Calu3 (cell line): Measurements from ENCODE around the gene LCAT. TPM values are rescaled to one million over a fixed set of nuclear protein-coding genes. Genes with fewer than 3 reads are reported as not detected.

Experiments used
- BruUV-seq: library from RNA; stranded (reverse); fragments of 400-500 nt; replicated peaks from 2 replicates; lab custom pipeline; 2021; lab: Mats Ljungman, UMichigan
- CTCF ChIA-PET: fragments of 300-600 bp; sonication (Branson Sonifier 250); formaldehyde crosslinking; loops from one replicate; lab custom pipeline; 2022; ENCODE audit warnings: antibody characterized with exemption; lab: Charles Lee
- DNase-seq: peaks from one replicate; pipeline ENCODE4 v3.0.0; 2022
- H3K27ac Mint-ChIP-seq: one replicate; pipeline ENCODE4 v1.8.0; 2022; ENCODE audit warnings: mixed read lengths; ENCODE audit not compliant: unreplicated experiment
- H3K27me3 Mint-ChIP-seq: one replicate; pipeline ENCODE4 v1.8.0; 2022; ENCODE audit warnings: mixed read lengths; ENCODE audit not compliant: unreplicated experiment
- H3K36me3 Mint-ChIP-seq: one replicate; pipeline ENCODE4 v1.8.0; 2022; ENCODE audit warnings: mild to moderate bottlenecking, moderate library complexity, mixed read lengths; ENCODE audit not compliant: insufficient read depth, unreplicated experiment
- H3K4me1 Mint-ChIP-seq: one replicate; pipeline ENCODE4 v1.8.0; 2022; ENCODE audit warnings: mild to moderate bottlenecking, low read depth, mixed read lengths; ENCODE audit not compliant: unreplicated experiment
- H3K4me3 Mint-ChIP-seq: one replicate; pipeline ENCODE4 v1.8.0; 2022; ENCODE audit warnings: mild to moderate bottlenecking, low read depth, moderate library complexity, mixed read lengths; ENCODE audit not compliant: unreplicated experiment
- H3K9me3 Mint-ChIP-seq: one replicate; pipeline ENCODE4 v1.8.0; 2022; ENCODE audit warnings: low read depth, mixed read lengths; ENCODE audit not compliant: unreplicated experiment
- intact Hi-C: fragments of 100-400 bp; cut with micrococcal nuclease; formaldehyde crosslinking; loops from one replicate; pipeline ENCODE4 v1.10.0; 2022; ENCODE audit not compliant: unreplicated experiment
- total RNA-seq: library from RNA; stranded (reverse); gene quantifications from 2 replicates; pipeline ENCODE4 v1.2.3, GENCODE V29; 2022
- TF ChIP-seq, protein P1 (sequence below): fragments of 200-600 bp; IDR thresholded peaks from one replicate; pipeline ENCODE4 v1.8.0; 2022; ENCODE audit warnings: antibody characterized with exemption; ENCODE audit not compliant: unreplicated experiment

Gene LCAT
- total RNA-seq, 1 experiment from 2014 or later = 14.7 TPM

- DNase-seq = no peak
- peaks cover 10% of the 10 kb centered on the region for H3K4me1 Mint-ChIP-seq
- no peaks in the 10 kb centered on the region for H3K27me3 Mint-ChIP-seq
- CTCF ChIA-PET = no interaction called here
- intact Hi-C loops = no loop called here
- H3K36me3 Mint-ChIP-seq = peaks cover 24% of the 10 kb centered on the region
- TF ChIP-seq, protein P1, sequence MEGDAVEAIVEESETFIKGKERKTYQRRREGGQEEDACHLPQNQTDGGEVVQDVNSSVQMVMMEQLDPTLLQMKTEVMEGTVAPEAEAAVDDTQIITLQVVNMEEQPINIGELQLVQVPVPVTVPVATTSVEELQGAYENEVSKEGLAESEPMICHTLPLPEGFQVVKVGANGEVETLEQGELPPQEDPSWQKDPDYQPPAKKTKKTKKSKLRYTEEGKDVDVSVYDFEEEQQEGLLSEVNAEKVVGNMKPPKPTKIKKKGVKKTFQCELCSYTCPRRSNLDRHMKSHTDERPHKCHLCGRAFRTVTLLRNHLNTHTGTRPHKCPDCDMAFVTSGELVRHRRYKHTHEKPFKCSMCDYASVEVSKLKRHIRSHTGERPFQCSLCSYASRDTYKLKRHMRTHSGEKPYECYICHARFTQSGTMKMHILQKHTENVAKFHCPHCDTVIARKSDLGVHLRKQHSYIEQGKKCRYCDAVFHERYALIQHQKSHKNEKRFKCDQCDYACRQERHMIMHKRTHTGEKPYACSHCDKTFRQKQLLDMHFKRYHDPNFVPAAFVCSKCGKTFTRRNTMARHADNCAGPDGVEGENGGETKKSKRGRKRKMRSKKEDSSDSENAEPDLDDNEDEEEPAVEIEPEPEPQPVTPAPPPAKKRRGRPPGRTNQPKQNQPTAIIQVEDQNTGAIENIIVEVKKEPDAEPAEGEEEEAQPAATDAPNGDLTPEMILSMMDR = no peak
- H3K9me3 Mint-ChIP-seq = no peaks in the 10 kb centered on the region
- no TSS peak for BruUV-seq
- H3K27ac Mint-ChIP-seq = no peak overlapping the region
- no peak overlapping the region for H3K4me3 Mint-ChIP-seq
These were observed 19.4 kb upstream of the LCAT start for GRCh38 chr16:67963292-67963661.

DNA sequence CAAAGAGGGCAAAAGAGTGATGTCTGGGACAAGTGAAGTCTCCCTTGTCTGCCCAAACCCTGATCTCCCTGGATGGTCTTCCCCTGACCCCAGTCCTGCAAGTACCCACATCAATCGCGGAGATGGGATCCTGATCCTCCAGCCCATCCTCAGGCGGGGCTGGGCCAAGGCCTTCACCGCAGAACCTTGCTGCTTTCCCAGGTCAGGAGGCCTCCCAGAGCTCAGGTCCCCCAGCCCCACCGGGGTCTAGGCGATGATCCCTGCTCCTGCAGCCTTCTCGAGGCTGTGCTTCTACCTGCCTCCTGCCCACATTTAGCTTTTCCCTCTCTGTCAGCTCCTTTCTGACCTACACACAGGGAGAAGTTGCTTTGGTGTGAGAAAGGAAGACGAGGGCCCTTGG, 18.2 kb upstream of the LCAT start:
- H3K4me3 Mint-ChIP-seq = no peak overlapping the region
- no peaks in the 10 kb centered on the region for H3K27me3 Mint-ChIP-seq
- peaks cover 13% of the 10 kb centered on the region for H3K36me3 Mint-ChIP-seq
- no peak for DNase-seq
- TF ChIP-seq, protein P1 = no peak
- no peaks in the 10 kb centered on the region for H3K9me3 Mint-ChIP-seq
- no TSS peak for BruUV-seq
- intact Hi-C loops = no loop called here
- CTCF ChIA-PET = no interaction called here
- no peak overlapping the region for H3K27ac Mint-ChIP-seq
- peaks cover 4% of the 10 kb centered on the region for H3K4me1 Mint-ChIP-seq

DNA sequence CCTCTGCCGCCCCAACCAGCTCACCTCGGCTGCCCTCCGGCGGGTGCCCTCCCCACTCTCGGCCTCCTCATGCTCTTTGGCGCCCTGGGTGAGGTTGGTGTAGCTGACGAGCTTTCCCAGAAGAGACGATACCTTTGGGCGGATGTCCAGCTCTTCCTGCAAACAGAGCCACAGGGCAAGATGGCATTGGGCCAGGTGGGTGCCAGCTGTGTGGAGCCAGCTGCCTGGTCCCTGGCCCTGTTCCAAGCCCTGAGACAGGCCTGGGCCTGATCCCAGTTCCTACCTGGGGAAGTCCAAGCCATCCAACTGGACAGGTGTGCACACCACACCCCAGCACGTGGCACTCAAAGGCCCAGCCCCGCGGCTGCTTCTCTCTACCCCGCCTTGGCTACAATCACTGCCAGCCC, 17.6 kb upstream of the LCAT start:
- no peaks in the 10 kb centered on the region for H3K4me1 Mint-ChIP-seq
- BruUV-seq = no TSS peak
- H3K9me3 Mint-ChIP-seq = no peaks in the 10 kb centered on the region
- intact Hi-C loops = no loop called here
- H3K4me3 Mint-ChIP-seq = no peak overlapping the region
- TF ChIP-seq, protein P1 = no peak
- H3K36me3 Mint-ChIP-seq = peaks cover 9% of the 10 kb centered on the region
- no peaks in the 10 kb centered on the region for H3K27me3 Mint-ChIP-seq
- H3K27ac Mint-ChIP-seq = no peak overlapping the region
- CTCF ChIA-PET = interaction anchor here (0.5 to 1.1 kb wide), 2 partner anchors 79 to 90 kb away, joined by 3 to 5 read pairs; no protein-coding TSS in a partner anchor
- peak; percentile 45 for DNase-seq

DNA sequence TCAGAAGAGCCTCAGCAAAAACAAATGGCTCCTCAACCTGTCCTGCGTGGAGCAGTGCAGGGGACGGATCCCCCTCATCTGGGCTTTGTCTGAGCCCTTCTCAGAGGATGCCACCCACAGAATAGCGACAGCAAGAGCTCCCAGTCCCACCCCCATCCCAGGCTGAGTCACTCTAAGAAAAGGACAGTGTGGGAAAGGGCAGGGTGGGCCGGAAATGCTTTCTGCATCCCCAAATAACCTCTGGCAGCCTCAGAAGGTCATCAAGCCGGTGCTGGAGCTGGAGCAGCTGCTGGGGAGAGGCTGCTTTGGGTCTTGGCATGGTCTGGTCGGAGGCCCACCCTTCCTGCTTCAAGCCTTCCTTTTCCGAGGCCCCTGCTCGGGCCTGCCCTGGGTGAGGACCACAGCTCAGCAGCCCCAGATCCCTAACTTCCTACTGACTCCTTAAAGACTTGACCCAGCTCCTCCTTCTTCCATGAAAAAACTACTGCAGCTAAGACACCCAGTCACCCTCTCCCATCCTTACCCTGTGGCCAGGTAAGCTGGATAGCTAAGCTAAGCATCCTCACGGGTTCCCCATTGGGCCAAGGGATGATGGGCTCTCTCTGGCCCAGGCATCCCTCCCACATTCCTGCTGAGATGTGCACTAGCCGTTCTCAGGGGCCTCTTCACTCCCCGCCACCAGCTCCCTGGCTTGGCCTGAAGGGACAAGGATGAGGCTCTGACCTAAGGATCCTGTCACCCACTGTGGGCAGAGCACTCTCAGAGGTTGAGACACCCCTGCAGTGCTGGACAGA, 15.8 kb upstream of the LCAT start:
- no peaks in the 10 kb centered on the region for H3K4me1 Mint-ChIP-seq
- intact Hi-C loops = no loop called here
- no peaks in the 10 kb centered on the region for H3K9me3 Mint-ChIP-seq
- no peak overlapping the region for H3K27ac Mint-ChIP-seq
- peaks cover 6% of the 10 kb centered on the region for H3K36me3 Mint-ChIP-seq
- no peak for DNase-seq
- TF ChIP-seq, protein P1 = no peak
- no TSS peak for BruUV-seq
- CTCF ChIA-PET = no interaction called here
- no peaks in the 10 kb centered on the region for H3K27me3 Mint-ChIP-seq
- no peak overlapping the region for H3K4me3 Mint-ChIP-seq
